Neuron (in vitro differentiated cells): Measurements from ENCODE around the gene PDLIM7.

Source experiments
- H2AFZ ChIP-seq: one replicate; pipeline ENCODE4 v1.6.1; 2013; ENCODE audit warnings: low read depth, mild to moderate bottlenecking, inconsistent platforms, low read length, moderate library complexity
- H3K27me3 ChIP-seq: one replicate; pipeline ENCODE4 v1.6.1; 2013; ENCODE audit warnings: low read length; ENCODE audit not compliant: insufficient read depth
- H3K36me3 ChIP-seq: one replicate; pipeline ENCODE4 v1.6.1; 2013; ENCODE audit warnings: low read length; ENCODE audit not compliant: insufficient read depth
- H3K4me1 ChIP-seq: one replicate; pipeline ENCODE4 v1.6.1; 2013; ENCODE audit warnings: low read length; ENCODE audit not compliant: insufficient read depth
- H3K4me3 ChIP-seq: 2 replicates; pipeline ENCODE4 v1.5.1; 2013; ENCODE audit warnings: mild to moderate bottlenecking, low read length, moderate library complexity
- H3K9me3 ChIP-seq: one replicate; pipeline ENCODE4 v1.6.1; 2013; ENCODE audit warnings: low read length

Gene PDLIM7

GRCh38 chr5:177508837-177509236 is 11.4 kb upstream of the PDLIM7 start:
- Histone ChIP-seq H2AFZ (no peak overlapping the region), H3K4me1 (peaks cover 13% of the 10 kb centered on the region), H3K4me3 (no peak overlapping the region), H3K9me3 (no peaks in the 10 kb centered on the region), H3K27me3 (no peaks in the 10 kb centered on the region), H3K36me3 (peaks cover 39% of the 10 kb centered on the region)

GRCh38 chr5:177508221-177508611 is 10.8 kb upstream of the PDLIM7 start:
- Histone ChIP-seq H3K4me3 (no peak overlapping the region), H3K9me3 (no peaks in the 10 kb centered on the region), H2AFZ (no peak overlapping the region), H3K4me1 (peaks cover 13% of the 10 kb centered on the region), H3K27me3 (no peaks in the 10 kb centered on the region), H3K36me3 (peaks cover 33% of the 10 kb centered on the region)

- Histone ChIP-seq H3K4me1 (peaks cover 15% of the 10 kb centered on the region), H2AFZ (no peak overlapping the region), H3K9me3 (no peaks in the 10 kb centered on the region), H3K27me3 (no peaks in the 10 kb centered on the region), H3K4me3 (no peak overlapping the region), H3K36me3 (peaks cover 28% of the 10 kb centered on the region)
Measured at GRCh38 chr5:177507596-177508220, 10.3 kb upstream of the PDLIM7 start.

- Histone ChIP-seq H3K4me1 (peaks cover 20% of the 10 kb centered on the region), H2AFZ (no peak overlapping the region), H3K9me3 (no peaks in the 10 kb centered on the region), H3K36me3 (peaks cover 23% of the 10 kb centered on the region), H3K27me3 (no peaks in the 10 kb centered on the region), H3K4me3 (no peak overlapping the region)
Measured at GRCh38 chr5:177507165-177507564, 9.8 kb upstream of the PDLIM7 start.

- no peak overlapping the region for H2AFZ ChIP-seq
- peaks cover 37% of the 10 kb centered on the region for H3K4me1 ChIP-seq
- H3K4me3 ChIP-seq, result no peak overlapping the region
- no peaks in the 10 kb centered on the region for H3K9me3 ChIP-seq
- H3K27me3 ChIP-seq, result no peaks in the 10 kb centered on the region
- H3K36me3 ChIP-seq, result peaks cover 2% of the 10 kb centered on the region
Measured at GRCh38 chr5:177505075-177505474, 7.7 kb upstream of the PDLIM7 start.

GRCh38 chr5:177504086-177505056 is 7.0 kb upstream of the PDLIM7 start:
- no peaks in the 10 kb centered on the region for H3K9me3 ChIP-seq
- H3K4me3 ChIP-seq, result no peak overlapping the region
- H3K36me3 ChIP-seq, result no peaks in the 10 kb centered on the region
- H2AFZ ChIP-seq, result no peak overlapping the region
- peaks cover 37% of the 10 kb centered on the region for H3K4me1 ChIP-seq
- H3K27me3 ChIP-seq, result no peaks in the 10 kb centered on the region

- H2AFZ ChIP-seq, result no peak overlapping the region
- H3K36me3 ChIP-seq, result no peaks in the 10 kb centered on the region
- peaks cover 28% of the 10 kb centered on the region for H3K4me1 ChIP-seq
Measured at GRCh38 chr5:177503351-177504085, 6.1 kb upstream of the PDLIM7 start.

GRCh38 chr5:177502886-177503285 is 5.5 kb upstream of the PDLIM7 start:
- Histone ChIP-seq H3K4me1 (peaks cover 27% of the 10 kb centered on the region), H3K4me3 (no peak overlapping the region), H3K9me3 (no peaks in the 10 kb centered on the region)

More at GRCh38 chr5:177503351-177504085, 6.1 kb upstream of the PDLIM7 start:
- no peaks in the 10 kb centered on the region for H3K9me3 ChIP-seq
- no peaks in the 10 kb centered on the region for H3K27me3 ChIP-seq
- no peak overlapping the region for H3K4me3 ChIP-seq

GRCh38 chr5:177501874-177502678 is 4.7 kb upstream of the PDLIM7 start:
- Histone ChIP-seq H2AFZ (no peak overlapping the region), H3K4me1 (peaks cover 29% of the 10 kb centered on the region), H3K27me3 (no peaks in the 10 kb centered on the region), H3K36me3 (no peaks in the 10 kb centered on the region), H3K4me3 (no peak overlapping the region), H3K9me3 (no peaks in the 10 kb centered on the region)

More at GRCh38 chr5:177502886-177503285, 5.5 kb upstream of the PDLIM7 start:
- Histone ChIP-seq H2AFZ (no peak overlapping the region), H3K36me3 (no peaks in the 10 kb centered on the region), H3K27me3 (no peaks in the 10 kb centered on the region)

- Histone ChIP-seq H3K4me1 (peaks cover 36% of the 10 kb centered on the region), H3K4me3 (no peak overlapping the region), H3K36me3 (peaks cover under 1% of the 10 kb centered on the region), H3K9me3 (no peaks in the 10 kb centered on the region), H2AFZ (no peak overlapping the region), H3K27me3 (no peaks in the 10 kb centered on the region)
Measured at GRCh38 chr5:177500685-177501522, 3.5 kb upstream of the PDLIM7 start.

- Histone ChIP-seq H3K36me3 (peaks cover 8% of the 10 kb centered on the region), H3K4me1 (peaks cover 47% of the 10 kb centered on the region), H3K9me3 (no peaks in the 10 kb centered on the region), H2AFZ (no peak overlapping the region), H3K27me3 (no peaks in the 10 kb centered on the region), H3K4me3 (no peak overlapping the region)
Measured at GRCh38 chr5:177499842-177500241, 2.4 kb upstream of the PDLIM7 start.
